Neural cell (in vitro differentiated cells): ENCODE data around the gene RAPGEFL1. TPM values are rescaled to one million over a fixed set of nuclear protein-coding genes. Genes with fewer than 3 reads are reported as not detected.

Experiments used
- H2AFZ ChIP-seq: fragments of 200-600, 300-800 bp; sonication (generic), shearing (Covaris generic); 2 replicates; pipeline ENCODE4 v1.6.0; 2014; ENCODE audit warnings: low read depth, mild to moderate bottlenecking, antibody characterized with exemption, low read length, moderate library complexity
- H3F3A ChIP-seq: fragments of 200-600 bp; shearing (Covaris generic); 2 replicates; pipeline ENCODE4 v1.6.1; 2016; ENCODE audit warnings: mild to moderate bottlenecking, moderate library complexity, mixed read lengths, antibody characterized with exemption, low read length; ENCODE audit not compliant: insufficient read depth, poor library complexity, severe bottlenecking
- H3K27ac ChIP-seq: fragments of 200-600, 300-800 bp; sonication (generic), shearing (Covaris generic); 2 replicates; pipeline ENCODE4 v1.5.1; 2014; ENCODE audit warnings: mild to moderate bottlenecking, low read length, moderate library complexity
- H3K27me3 ChIP-seq: fragments of 300-800, 200-600 bp; sonication (generic), shearing (Covaris generic); 2 replicates; pipeline ENCODE4 v1.6.0; 2014; ENCODE audit warnings: mild to moderate bottlenecking, low read depth, low read length, moderate library complexity; ENCODE audit not compliant: insufficient read depth
- H3K36me3 ChIP-seq: fragments of 300-800, 200-600 bp; sonication (generic), shearing (Covaris generic); 2 replicates; pipeline ENCODE4 v1.5.1; 2014; ENCODE audit warnings: mild to moderate bottlenecking, antibody characterized with exemption, low read length, moderate library complexity; ENCODE audit not compliant: insufficient read depth
- H3K4me2 ChIP-seq: fragments of 300-800, 200-600 bp; sonication (generic), shearing (Covaris generic); 2 replicates; pipeline ENCODE4 v1.6.0; 2014; ENCODE audit warnings: mild to moderate bottlenecking, low read length
- H3K4me3 ChIP-seq: fragments of 300-800, 200-600 bp; sonication (generic), shearing (Covaris generic); 2 replicates; pipeline ENCODE4 v1.5.1; 2014; ENCODE audit warnings: mild to moderate bottlenecking, low read length, moderate library complexity
- H3K79me2 ChIP-seq: fragments of 200-600 bp; shearing (Covaris generic); replicated peaks from 2 replicates; pipeline ENCODE4 v1.6.0; 2014; ENCODE audit warnings: mild to moderate bottlenecking, low read length, moderate library complexity; ENCODE audit not compliant: insufficient read depth
- H3K9ac ChIP-seq: fragments of 300-800, 200-600 bp; sonication (generic), shearing (Covaris generic); 2 replicates; pipeline ENCODE4 v1.6.1; 2016; ENCODE audit warnings: mild to moderate bottlenecking, low read length, mixed read lengths
- H3K9me2 ChIP-seq: fragments of 200-600 bp; shearing (Covaris generic); 2 replicates; pipeline ENCODE4 v1.6.1; 2016; ENCODE audit warnings: mild to moderate bottlenecking, low read length, mixed read lengths; ENCODE audit not compliant: insufficient read depth
- H3K9me3 ChIP-seq: fragments of 200-600, 300-800 bp; sonication (generic), shearing (Covaris generic); 2 replicates; pipeline ENCODE4 v1.6.1; 2016; ENCODE audit warnings: mild to moderate bottlenecking, mixed run types, low read length, moderate library complexity, mixed read lengths
- H4K20me1 ChIP-seq: fragments of 200-600 bp; shearing (Covaris generic); 2 replicates; pipeline ENCODE4 v1.6.1; 2016; ENCODE audit warnings: mild to moderate bottlenecking, mixed run types; ENCODE audit not compliant: insufficient read depth
- EP300 ChIP-seq: fragments of 450-650 bp; conservative IDR thresholded peaks from 2 replicates; pipeline ENCODE4 v1.6.1; 2014; ENCODE audit warnings: antibody characterized with exemption, mild to moderate bottlenecking, moderate library complexity; ENCODE audit not compliant: poor library complexity, severe bottlenecking
- MXI1 ChIP-seq: fragments of 450-650 bp; conservative IDR thresholded peaks from 2 replicates; pipeline ENCODE4 v1.6.1; 2014; ENCODE audit warnings: antibody characterized with exemption, mild to moderate bottlenecking; ENCODE audit not compliant: poor library complexity, severe bottlenecking
- POLR2AphosphoS5 ChIP-seq: IDR thresholded peaks from 2 replicates; pipeline ENCODE4 v1.6.1; 2012
- RAD21 ChIP-seq: fragments of 450-650 bp; conservative IDR thresholded peaks from 2 replicates; pipeline ENCODE4 v1.6.1; 2014; ENCODE audit warnings: antibody characterized with exemption, mild to moderate bottlenecking, moderate library complexity
- REST ChIP-seq: IDR thresholded peaks from 2 replicates; pipeline ENCODE4 v1.6.1; 2012; ENCODE audit warnings: borderline replicate concordance
- SMC3 ChIP-seq: fragments of 450-650 bp; conservative IDR thresholded peaks from 2 replicates; pipeline ENCODE4 v1.6.1; 2014; ENCODE audit warnings: antibody characterized with exemption, mild to moderate bottlenecking, moderate library complexity; ENCODE audit not compliant: poor library complexity
- TAF1 ChIP-seq: IDR thresholded peaks from 2 replicates; pipeline ENCODE4 v1.6.1; 2012; ENCODE audit warnings: low read depth
- polyA plus RNA-seq: library from polyadenylated mRNA; depleted of rRNA; stranded (reverse); fragments of >200 nt; gene quantifications from 2 replicates; pipeline ENCODE4 v1.2.3, GENCODE V29; 2014
- TF ChIP-seq, protein P1 (sequence below): fragments of 450-650 bp; IDR thresholded peaks from 2 replicates; pipeline ENCODE4 v1.5.1; 2014; ENCODE audit warnings: antibody characterized with exemption, mild to moderate bottlenecking, moderate library complexity; ENCODE audit not compliant: poor library complexity, severe bottlenecking

Gene RAPGEFL1
- polyA plus RNA-seq, 1 donor from 2014 or later, result 15.5 TPM

DNA sequence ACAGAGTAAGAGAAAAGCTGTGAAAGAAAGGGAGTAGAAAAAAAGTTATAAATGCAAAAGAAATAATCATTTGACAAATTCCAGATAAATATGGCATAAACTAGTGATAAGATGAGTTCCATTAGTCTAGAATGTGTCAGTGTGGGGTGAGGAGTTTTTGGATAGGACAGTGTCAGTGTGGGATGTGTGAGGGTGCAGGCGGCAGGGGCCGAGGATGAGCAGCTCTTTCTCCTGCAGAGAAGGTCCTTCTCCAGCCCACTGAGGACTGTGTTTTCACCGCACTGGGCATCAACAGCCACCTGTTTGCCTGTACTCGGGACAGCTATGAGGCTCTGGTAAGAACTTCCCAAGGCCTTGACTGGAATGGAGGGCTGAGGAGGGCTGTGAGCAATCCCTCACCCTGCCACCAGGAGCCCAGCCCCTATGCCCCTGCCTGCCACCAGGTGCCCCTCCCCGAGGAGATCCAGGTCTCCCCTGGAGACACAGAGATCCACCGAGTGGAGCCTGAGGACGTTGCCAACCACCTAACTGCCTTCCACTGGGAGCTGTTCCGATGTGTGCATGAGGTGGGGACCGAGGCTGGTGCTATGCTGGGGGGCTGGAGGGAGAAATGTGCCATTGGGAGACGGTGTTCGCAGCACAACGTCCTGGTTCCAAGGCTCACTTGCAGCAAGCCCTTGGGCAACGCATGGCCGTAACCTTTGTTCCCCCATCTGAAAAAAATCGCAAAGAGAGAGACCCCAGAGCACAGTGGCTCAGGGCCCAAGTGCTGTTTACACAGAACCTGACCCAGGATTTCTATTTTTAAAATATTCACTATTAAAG lies 13.1 kb downstream of the RAPGEFL1 start:
- Histone ChIP-seq H3K9me2 (no peaks in the 10 kb centered on the region), H3K4me3 (no peak overlapping the region), H3K36me3 (no peaks in the 10 kb centered on the region), H2AFZ (no peak overlapping the region), H3F3A (no peaks in the 10 kb centered on the region), H3K9me3 (no peaks in the 10 kb centered on the region), H4K20me1 (no peaks in the 10 kb centered on the region), H3K27ac (no peak overlapping the region), H3K27me3 (no peaks in the 10 kb centered on the region), H3K9ac (no peak overlapping the region), H3K79me2 (no peaks in the 10 kb centered on the region), H3K4me2 (no peak overlapping the region)
- TF ChIP-seq, protein P1, sequence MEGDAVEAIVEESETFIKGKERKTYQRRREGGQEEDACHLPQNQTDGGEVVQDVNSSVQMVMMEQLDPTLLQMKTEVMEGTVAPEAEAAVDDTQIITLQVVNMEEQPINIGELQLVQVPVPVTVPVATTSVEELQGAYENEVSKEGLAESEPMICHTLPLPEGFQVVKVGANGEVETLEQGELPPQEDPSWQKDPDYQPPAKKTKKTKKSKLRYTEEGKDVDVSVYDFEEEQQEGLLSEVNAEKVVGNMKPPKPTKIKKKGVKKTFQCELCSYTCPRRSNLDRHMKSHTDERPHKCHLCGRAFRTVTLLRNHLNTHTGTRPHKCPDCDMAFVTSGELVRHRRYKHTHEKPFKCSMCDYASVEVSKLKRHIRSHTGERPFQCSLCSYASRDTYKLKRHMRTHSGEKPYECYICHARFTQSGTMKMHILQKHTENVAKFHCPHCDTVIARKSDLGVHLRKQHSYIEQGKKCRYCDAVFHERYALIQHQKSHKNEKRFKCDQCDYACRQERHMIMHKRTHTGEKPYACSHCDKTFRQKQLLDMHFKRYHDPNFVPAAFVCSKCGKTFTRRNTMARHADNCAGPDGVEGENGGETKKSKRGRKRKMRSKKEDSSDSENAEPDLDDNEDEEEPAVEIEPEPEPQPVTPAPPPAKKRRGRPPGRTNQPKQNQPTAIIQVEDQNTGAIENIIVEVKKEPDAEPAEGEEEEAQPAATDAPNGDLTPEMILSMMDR, result peak; percentile 18
- TF ChIP-seq POLR2AphosphoS5, result no peak

DNA sequence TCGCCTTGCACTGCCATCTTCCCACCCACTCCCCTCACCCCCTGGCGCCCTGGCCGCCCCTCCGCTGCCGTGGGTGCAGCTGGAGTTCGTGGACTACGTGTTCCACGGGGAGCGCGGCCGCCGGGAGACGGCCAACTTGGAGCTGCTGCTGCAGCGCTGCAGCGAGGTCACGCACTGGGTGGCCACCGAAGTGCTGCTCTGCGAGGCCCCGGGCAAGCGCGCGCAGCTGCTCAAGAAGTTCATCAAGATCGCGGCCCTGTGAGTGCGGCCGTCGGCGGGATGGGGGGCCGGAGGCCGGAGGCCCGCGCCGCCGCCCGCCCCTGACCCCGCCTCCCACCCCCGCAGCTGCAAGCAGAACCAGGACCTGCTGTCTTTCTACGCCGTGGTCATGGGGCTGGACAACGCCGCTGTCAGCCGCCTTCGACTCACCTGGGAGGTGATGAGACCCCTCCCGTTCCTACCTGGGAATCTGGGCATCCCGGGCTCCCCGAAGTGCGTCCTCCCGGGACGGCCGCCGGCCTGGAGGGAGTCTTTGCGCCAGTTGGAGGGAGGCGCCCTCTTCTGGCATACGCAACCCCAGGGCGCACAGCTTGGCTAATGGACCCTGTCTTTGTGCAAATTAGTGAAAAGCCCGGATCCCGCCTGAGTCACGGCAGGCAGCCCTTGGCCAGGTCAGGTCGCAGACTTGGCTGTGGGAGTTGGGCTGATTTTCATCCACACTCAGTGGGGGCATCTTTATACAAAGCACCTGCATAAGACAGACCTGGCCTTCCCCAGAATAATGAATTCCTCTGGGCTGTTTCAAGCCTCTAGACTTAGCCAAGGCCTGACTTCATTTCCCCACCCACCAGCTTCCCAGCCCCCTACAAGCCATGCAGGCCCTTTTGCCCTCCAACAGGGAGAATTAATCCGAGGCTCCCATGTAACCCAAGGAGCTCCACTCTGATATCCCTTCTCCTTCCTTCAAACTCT lies 14.3 kb downstream of the RAPGEFL1 start:
- Histone ChIP-seq H3K36me3 (no peaks in the 10 kb centered on the region), H3K9ac (no peak overlapping the region), H2AFZ (no peak overlapping the region), H3K79me2 (no peaks in the 10 kb centered on the region), H3K4me3 (peak overlapping the region; percentile 31), H4K20me1 (no peaks in the 10 kb centered on the region), H3K27ac (no peak overlapping the region), H3K9me2 (no peaks in the 10 kb centered on the region), H3K4me2 (no peak overlapping the region), H3K9me3 (no peaks in the 10 kb centered on the region), H3K27me3 (no peaks in the 10 kb centered on the region), H3F3A (no peaks in the 10 kb centered on the region)
- TF ChIP-seq, protein P1, result peak; percentile 61
- TF ChIP-seq RAD21 (peak; percentile 52), SMC3 (peak; percentile 62), TAF1 (no peak)

DNA sequence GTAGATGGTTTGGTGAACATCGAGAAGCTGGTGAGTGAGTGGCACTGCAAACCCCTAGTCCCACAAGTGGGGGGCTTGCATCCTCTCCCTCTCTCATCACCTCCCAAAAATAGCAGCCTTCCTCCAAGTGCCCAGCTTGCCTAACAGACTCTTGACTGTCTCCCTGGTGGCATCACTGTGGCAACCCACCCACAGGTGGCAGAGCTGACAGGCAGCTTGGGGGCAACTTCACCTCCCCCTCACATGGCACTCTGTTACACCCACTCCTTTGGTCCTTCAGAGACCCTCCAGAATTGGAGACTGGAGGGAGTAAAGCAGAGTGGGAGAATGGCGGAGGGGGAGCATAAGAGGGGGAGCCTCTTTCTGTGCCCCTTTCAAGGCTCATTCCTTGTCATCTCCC lies 15.7 kb downstream of the RAPGEFL1 start:
- no peaks in the 10 kb centered on the region for H3K9me3 ChIP-seq
- no peaks in the 10 kb centered on the region for H4K20me1 ChIP-seq
- no peaks in the 10 kb centered on the region for H3K36me3 ChIP-seq
- no peak overlapping the region for H3K4me3 ChIP-seq
- no peaks in the 10 kb centered on the region for H3F3A ChIP-seq
- H3K9ac ChIP-seq, result no peak overlapping the region
- H2AFZ ChIP-seq, result no peak overlapping the region
- H3K79me2 ChIP-seq, result no peaks in the 10 kb centered on the region
- no peaks in the 10 kb centered on the region for H3K9me2 ChIP-seq
- no peak overlapping the region for H3K27ac ChIP-seq
- H3K27me3 ChIP-seq, result no peaks in the 10 kb centered on the region
- no peak overlapping the region for H3K4me2 ChIP-seq
- TF ChIP-seq, protein P1, result no peak
- TF ChIP-seq RAD21 (no peak), MXI1 (no peak), TAF1 (no peak), POLR2AphosphoS5 (no peak), EP300 (no peak), REST (no peak), SMC3 (no peak)
